Fibroblast of villous mesenchyme (primary cell): ENCODE measurements around the gene POLR2C. TPM values are rescaled to one million over a fixed set of nuclear protein-coding genes. Genes with fewer than 3 reads are reported as not detected.
A peak's percentile ranks its signal among the peaks of the same experiment; 100 is the strongest.

Source experiments
- DNase-seq: peaks from one replicate; pipeline ENCODE4 v3.0.0-alpha.2; 2010; ENCODE audit warnings: low read depth
- H3K4me3 ChIP-seq: 2 replicates; pipeline ENCODE4 v1.5.1; 2011; ENCODE audit warnings: low read depth, mild to moderate bottlenecking, low read length
- total RNA-seq: library from RNA; depleted of rRNA; stranded (reverse); fragments of >200 nt; gene quantifications from 2 replicates; pipeline ENCODE4 v1.2.3, GENCODE V29; 2012
- TF ChIP-seq, protein P1 (sequence below): IDR thresholded peaks from 2 replicates; pipeline ENCODE4 v1.5.1; 2012; ENCODE audit warnings: low read depth, mild to moderate bottlenecking, low read length; ENCODE audit not compliant: insufficient read depth

The POLR2C gene
- total RNA-seq, 1 donor: 128 TPM

DNA sequence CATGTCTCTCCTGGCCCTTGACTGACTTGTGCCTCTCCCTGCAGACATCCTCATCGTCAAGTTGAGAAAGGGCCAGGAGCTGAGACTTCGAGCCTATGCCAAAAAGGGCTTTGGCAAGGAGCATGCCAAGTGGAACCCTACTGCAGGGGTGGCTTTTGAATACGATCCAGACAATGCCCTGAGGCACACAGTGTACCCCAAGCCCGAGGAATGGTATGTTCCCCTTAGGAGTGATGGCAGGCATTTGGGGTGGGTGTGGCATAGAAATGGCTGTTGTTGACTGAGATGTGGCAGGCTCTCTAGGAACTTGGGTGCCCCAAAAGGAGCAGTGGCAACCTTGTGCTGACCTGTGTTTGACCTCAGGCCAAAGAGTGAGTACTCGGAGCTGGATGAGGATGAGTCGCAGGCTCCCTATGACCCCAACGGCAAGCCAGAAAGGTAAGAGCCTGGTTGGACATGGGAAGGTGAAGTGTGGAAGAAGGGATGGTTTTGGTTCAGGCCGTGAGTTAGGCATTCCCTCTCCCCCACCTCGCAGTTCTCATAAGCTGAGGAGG, 7.5 kb downstream of the POLR2C start:
- no peak overlapping the region for H3K4me3 ChIP-seq
- no peak for DNase-seq
- TF ChIP-seq, protein P1, sequence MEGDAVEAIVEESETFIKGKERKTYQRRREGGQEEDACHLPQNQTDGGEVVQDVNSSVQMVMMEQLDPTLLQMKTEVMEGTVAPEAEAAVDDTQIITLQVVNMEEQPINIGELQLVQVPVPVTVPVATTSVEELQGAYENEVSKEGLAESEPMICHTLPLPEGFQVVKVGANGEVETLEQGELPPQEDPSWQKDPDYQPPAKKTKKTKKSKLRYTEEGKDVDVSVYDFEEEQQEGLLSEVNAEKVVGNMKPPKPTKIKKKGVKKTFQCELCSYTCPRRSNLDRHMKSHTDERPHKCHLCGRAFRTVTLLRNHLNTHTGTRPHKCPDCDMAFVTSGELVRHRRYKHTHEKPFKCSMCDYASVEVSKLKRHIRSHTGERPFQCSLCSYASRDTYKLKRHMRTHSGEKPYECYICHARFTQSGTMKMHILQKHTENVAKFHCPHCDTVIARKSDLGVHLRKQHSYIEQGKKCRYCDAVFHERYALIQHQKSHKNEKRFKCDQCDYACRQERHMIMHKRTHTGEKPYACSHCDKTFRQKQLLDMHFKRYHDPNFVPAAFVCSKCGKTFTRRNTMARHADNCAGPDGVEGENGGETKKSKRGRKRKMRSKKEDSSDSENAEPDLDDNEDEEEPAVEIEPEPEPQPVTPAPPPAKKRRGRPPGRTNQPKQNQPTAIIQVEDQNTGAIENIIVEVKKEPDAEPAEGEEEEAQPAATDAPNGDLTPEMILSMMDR: no peak

DNA sequence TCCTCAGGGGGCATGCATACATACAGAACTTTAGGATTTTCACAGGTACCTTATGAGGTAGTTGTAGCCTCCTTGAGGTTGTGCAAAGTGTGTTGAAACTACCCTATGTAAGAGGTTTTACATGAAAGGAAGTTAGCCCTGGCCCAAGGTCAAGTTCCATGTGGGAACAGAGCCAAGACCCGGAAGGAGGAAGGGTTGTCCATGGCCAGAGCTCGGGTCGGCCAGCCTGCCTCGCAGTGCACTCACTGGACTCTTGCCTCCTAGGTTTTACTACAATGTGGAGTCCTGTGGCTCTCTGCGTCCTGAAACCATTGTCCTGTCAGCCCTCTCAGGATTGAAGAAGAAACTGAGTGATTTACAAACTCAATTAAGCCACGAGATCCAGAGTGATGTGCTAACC, 8.2 kb downstream of the POLR2C start:
- DNase-seq: peak; percentile 58
- TF ChIP-seq, protein P1: no peak
- H3K4me3 ChIP-seq: no peak overlapping the region

DNA sequence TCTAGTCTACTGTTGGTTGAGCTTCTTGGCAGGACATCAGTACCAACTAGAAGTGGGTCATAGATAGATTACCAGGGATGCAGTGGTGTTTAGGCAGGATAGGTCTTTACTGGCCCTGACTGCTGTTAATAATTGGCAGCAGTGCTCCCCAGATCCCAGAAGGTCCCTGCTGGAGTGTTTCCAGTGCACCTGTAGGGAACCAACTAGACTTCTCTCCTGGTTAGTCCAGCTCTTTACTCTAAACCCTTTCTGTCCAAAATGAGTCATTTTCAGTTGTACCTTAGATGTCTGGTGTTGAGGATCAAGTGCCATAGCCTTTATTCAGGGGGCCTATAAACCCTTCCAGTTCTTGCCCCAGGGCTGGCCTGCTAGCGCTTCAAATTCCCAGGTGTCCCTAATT, 8.7 kb downstream of the POLR2C start:
- TF ChIP-seq, protein P1: no peak
- DNase-seq: no peak

DNA sequence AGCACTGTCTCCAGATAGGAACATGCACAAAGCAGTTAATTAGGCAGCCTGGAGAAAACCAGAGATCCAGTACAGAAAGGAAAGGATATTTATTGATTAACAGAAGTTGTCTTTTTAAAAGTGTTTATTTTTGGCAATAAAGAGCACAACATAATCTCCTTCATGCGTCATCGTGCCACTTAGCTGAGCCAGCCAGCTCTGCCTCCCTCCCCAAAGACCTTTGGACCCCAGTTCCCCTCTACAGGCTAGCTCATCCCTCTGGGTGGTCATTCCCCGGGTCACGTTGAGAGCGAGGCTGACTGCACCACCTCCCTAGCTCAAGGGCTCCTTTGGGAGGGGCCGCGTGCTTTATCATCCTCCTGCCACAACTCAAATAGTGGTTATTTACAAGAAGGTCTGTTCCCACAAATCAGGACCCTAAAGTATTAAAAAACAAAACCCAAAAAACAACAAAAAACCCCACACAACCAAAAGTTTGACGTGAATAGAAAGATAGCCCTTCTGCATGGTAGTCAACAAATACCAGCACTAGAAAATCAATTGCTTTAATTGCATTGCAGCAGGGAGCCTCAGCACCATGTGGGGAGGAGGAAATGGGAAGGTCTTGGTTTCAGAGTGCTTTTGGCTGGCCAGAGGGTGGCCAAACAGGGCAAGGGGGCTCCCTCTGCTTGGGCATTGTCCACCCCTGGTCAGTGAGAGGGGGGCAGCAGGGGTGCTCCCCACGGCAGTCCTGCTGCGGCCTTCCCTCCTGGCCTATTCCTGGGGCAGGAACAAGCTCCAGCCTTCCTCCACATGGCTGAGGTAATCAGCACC, 9.6 kb downstream of the POLR2C start:
- H3K4me3 ChIP-seq: no peak overlapping the region
- TF ChIP-seq, protein P1: no peak
- peak; percentile 31 for DNase-seq

More for the DNA sequence above, 8.7 kb downstream of the POLR2C start:
- H3K4me3 ChIP-seq: no peak overlapping the region

DNA sequence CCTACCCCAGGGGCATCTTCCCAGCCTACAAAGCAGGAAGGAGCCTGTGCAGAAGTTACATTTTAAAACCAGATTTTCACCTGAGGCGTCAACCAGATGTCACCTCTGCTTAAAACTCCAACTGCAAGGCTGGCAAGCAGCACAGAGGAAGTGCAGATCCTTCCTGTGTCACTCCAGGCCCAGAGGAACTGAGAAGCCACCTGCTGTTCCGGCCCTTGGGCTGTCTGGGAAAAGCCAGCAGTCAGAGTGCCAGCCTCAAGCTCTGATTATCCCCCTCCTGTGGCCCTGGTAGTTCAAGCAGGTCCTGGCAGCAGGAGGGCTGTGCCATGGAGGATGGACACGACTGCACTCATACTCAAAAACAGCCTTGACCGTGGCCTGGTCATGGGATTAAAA, 10.2 kb downstream of the POLR2C start:
- DNase-seq: no peak
- H3K4me3 ChIP-seq: no peak overlapping the region
- TF ChIP-seq, protein P1: no peak

DNA sequence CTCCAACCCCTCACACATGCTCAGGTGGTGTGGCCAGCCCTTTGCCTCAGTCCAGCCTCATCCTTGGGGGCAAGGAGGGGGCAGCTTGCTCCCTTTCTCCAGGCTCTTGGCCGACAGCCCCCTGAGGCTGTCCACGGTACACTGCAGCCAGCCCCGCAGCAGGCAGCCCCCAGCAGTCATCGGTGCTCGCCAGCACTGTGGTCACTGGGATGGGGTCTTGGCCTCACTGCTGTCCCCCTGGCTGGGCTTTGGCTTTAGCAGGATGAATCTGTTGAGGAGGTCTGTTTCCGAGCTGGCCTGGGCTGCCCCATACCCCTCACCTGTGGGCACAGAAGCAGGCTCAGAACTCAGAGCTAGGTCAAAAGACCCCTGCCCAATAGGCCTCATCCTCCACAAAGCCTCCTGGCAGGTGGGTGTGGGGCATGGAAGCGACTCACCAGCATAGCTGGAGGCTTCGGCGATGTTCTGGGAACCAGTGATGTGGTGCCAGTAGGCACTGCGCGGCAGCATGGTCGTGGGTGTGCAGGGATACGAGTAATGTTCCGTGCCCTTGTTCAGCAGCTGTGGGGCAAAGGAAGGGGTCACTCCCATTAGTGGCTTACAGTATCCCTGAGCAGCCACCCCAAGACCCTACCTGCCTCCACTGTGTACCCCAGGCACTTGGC, 10.8 kb downstream of the POLR2C start:
- TF ChIP-seq, protein P1: no peak
- DNase-seq: no peak
- H3K4me3 ChIP-seq: no peak overlapping the region
